Fibroblast of skin of left quadriceps (primary cell): ENCODE data around the gene CACNG7.
A peak's percentile ranks its signal among the peaks of the same experiment; 100 is the strongest.

ENCODE experiments used
- DNase-seq, 2 experiments: peaks; one replicate each; pipeline ENCODE4 v3.0.0-alpha.2; 2013; ENCODE audit warnings: low read depth in 2 of 2

The CACNG7 gene

DNA sequence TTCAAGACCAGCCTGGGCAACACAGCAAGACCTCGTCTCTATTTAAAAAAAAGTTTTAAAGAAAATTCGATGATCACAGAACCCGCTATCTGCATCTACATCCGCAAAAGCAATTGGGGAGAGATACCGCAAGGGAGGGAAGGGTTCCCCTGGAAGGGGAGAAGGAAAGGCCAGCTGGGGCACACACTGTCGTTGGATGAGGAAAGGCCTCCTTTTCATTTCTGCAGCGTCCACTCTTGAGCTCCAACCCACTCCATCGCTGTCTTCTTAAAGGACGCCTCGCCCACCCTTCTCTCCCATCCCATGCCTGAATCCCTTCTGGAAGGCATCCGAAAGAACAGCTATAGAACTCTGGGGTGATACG is 30.3 kb upstream of the CACNG7 start:
- no peak for DNase-seq

DNA sequence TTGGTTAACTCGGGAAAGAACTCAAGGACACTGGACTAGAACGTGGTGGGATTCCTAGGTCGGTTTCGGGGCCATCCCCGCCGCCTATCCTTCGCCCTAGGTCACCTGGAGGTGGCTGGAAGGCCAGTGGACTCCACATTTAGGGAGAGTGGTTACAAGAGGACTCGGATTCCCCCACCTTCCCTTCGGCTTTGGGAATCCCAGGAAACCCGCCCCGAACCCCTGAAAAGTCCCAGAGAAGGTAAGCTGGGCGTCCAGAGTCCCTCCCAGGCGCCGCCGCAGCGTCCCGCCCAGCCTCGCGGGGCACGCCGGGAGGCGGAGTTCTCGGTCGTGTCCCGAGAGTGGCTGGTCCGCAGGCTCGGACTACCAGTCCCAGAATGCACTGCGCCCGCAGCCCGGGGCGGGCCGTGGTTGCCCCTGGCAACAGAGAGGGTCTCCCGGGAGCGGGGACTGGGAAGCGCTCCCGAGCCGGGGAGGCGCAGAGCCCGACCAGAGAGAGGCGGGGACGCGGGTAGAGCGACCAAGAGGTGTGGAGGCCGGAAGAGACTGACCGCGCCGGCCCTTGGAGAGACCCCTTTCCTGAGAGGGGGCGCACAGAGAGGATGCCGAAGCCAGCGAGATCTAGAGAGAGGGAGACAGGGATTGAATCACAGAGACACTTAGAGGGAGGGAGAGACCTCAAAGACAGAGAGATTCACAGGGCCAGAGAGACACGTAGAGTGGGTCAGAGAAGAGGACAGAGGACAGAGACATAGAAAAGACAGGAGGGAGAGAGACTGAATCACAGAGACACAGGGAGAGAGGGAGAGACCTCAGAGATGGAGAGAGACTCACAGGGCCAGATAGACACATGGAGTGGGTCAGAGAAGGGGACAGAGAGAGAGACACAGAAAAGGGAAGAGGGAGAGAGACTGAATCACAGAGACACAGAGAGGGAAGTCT is 29.7 kb upstream of the CACNG7 start:
- peak; percentile 83 to 85 for DNase-seq

DNA sequence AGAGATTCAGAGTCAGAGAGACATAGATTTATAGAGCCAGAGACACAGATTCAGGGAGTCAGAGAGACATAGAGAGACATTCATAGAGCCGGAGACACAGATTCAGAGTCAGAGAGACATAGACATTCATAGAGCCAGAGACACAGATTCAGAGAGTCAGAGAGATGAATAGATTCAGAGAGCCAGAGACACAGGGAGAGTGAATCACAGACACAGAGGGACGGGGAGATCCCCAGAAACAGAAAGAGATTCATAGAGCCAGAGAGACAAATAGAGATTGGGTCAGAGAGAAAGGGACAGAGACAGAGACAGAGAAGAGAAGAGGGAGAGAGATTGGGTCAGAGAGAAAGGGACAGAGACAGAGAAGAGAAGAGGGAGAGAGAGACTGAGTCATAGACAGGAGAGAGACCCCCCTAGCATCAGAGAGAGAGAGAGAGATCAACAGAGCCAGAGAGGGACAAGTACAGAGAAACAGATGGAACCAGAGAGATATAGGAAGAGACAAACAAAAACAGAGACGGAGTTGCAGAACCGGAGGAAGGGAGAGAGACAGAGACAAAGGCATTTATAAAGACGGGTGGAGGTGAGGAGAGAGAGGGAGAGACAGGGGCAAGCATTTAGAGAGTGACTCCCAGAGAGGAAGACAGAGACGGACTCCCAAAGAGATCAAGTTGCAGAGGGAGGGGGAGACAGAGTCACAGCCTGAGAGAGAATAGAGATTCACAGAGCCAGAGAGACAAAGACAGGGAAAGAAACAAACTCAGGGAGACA is 28.2 kb upstream of the CACNG7 start:
- DNase-seq = no peak

DNA sequence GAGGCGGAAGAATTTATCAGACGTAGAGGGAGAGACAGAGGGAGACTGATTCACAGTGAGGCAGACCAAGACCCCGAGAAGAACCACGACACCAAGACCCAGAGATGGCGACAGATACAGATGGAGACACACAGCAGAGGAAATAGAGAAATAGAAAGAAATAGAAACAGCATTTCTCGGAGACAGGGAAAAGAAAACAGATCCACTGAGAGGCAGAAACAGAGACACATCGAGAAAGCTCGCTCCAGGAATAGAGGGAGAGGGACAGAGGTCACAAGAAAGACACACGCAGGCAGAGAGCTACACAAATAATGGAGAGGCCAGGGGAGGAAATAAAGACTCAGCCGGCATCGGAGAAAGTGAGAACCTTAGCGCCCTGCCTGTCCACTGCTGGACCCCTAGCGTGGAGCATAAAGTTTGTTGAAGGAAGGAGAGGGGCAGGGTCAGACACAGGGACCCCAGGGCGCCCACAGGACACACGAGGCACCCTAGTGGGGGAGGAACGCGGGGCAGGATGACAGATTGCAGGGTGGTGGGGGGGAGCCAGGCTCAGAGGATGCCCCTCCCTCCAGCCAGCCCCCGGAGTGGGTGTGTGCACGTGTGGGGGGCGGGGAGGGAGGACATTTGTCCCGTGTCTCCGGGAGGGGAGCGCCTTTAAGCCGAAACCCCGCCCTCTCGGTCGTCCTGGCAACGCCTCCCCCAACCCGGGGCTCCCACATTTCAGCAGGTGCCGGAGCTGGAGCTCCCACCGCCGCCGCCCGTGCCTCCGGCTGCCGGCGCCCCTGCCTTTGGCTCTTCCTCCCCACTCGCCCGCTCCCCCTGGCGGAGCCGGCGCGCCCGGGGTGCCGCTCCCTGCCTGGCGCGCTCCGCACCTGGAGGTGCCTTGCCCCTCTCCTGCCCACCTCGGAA is 27.3 kb upstream of the CACNG7 start, which contains the start of gene PRKCG:
PRKCG (plus strand) TSS at position 716 of the 909 bp plus-strand sequence. CDS start 298 bp downstream, outside the sequence.
- DNase-seq = no peak

DNA sequence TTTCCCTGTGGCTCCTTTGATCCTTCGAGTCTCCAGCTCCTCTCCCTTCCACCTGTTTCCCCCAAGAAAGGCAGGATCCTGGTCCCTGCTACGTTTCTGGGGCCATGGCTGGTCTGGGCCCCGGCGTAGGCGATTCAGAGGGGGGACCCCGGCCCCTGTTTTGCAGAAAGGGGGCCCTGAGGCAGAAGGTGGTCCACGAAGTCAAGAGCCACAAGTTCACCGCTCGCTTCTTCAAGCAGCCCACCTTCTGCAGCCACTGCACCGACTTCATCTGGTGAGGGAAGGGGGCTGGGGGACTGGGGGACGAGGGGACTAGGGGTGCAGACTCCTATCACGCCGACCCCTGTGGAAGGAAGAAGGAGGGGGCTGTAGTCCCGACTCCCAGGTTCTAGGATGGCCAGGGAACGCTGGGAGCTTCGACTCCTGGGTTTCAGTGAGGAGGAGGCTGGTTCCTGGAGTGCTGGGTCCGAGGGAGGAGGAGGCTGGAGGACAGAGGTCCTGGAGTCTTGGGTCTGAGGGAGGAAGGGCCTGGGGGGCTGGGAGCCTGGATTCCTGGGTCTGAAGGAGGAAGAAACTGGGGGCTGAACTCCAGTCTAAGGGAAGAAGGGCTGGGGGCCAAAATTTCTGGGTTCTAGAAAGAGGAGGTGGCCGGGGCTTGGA is 26.6 kb upstream of the CACNG7 start:
- no peak for DNase-seq

DNA sequence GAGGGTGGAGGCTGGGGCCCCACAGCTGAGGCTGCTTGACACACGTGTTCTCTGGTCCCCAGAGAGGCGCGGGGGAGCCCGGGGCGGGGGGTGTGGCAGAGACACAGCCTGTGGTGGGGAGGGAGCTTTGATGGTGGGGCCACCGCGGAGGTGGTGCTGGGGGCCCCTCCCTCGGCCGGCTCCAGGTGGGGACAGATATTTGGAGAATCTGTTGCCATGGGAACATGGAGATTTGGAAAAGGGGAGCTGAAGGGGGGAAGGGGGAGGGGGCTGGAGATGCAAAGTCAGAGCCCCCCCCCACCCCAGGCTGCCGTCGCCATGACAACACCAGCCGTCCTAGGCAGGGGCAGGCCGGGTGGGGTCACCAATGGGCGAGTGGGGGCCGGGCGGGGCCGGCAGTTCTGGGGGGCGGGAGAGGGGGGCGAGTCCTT is 25.8 kb upstream of the CACNG7 start:
- no peak for DNase-seq

DNA sequence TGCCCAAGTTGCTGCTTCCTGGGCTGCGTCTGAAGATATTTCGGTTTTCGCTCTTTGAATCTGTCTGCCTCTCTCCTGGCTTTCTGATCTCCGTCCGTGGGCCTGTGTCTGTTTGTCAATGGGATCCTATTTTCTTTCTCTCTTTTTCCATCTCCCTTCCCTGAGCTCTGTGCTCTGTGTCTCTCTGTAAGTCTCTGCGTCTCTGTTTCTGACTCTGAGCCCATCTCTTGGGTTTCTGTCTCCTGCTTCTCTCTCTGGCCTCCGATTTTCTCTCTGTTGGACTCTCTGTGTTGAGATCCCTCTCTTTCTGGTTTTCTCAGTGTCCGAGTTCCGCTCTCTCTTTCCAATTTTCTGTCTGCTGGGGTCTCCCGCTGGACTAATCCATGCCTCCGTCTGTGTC is 25.3 kb upstream of the CACNG7 start:
- DNase-seq = no peak

DNA sequence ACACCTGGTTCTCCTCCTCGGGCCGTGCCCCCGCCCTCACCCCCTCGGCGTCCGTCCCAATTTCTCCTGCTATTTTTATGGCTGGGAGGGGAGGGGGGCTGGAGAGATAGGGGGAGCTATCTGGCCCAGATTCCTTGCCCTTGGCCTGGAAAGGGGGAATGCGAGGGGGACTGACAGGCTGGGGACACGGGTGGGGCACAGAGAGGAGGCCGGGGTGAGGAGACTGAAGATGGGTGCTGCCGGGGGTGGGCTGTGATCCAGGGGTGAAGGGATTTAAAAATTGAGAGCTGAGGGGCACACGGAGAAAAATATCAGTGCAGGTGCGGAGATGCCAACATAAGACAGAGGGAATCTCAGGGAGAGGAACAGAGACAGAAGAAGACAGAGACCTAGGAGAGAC is 24.8 kb upstream of the CACNG7 start:
- DNase-seq = no peak

DNA sequence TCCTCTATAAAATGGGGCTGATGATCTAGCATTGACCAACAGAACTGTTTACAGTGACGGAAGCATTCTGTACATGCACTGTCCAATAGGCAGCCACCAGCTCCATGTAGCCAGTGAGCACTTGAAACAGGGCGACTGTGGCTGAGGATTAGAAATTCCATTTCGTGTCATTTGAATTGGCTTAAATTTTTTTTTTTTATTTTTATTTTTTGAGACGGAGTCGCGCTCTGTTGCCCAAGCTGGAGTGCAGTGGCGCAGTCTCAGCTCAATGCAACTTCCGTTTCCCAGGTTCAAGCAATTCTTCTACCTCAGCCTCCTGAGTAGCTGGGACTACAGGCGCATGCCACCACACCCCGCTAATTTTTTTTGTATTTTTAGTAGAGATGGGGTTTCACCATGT is 24.0 kb upstream of the CACNG7 start:
- DNase-seq = no peak

DNA sequence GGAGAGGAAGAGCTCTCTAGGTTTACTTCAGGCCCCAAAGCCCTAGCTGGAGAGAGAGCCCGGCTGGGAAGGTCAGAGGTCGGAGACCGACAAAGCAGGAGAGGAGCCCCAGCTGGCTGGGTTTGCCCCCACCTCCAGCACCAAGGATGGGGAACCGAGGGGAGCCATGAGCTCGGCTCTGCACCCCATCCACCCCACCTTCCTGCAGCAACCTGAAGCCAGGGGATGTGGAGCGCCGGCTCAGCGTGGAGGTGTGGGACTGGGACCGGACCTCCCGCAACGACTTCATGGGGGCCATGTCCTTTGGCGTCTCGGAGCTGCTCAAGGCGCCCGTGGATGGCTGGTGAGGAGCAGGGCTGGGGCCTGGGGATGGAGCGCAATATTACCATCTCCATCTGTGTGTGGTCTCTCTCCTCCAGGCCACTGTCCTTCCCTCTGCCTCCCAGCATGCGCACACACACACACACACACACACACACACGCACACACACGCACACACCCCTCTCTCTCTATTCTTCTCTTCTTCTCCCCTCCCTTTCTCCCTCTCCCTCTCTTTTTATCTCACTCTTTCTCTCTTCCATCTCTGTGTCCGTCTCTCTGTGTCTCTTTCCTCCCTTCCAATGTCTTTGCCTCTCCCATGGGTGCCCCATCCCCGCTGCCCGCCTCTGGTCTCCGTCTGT is 16.6 kb upstream of the CACNG7 start:
- no peak for DNase-seq

DNA sequence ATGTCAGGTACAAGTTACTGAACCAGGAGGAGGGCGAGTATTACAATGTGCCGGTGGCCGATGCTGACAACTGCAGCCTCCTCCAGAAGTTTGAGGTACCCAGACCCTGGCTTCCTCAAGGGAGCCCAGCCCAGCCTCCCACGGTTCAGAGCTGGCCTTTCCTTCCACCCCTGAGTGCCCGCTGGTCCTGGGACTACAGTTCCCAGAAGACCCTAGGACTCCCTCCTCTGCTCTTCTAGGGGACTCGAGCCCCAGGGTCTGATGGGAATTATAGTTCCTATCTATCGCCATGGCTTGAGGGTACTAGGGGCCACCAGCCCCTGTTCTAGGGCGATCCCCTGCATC is 16.1 kb upstream of the CACNG7 start:
- no peak for DNase-seq

DNA sequence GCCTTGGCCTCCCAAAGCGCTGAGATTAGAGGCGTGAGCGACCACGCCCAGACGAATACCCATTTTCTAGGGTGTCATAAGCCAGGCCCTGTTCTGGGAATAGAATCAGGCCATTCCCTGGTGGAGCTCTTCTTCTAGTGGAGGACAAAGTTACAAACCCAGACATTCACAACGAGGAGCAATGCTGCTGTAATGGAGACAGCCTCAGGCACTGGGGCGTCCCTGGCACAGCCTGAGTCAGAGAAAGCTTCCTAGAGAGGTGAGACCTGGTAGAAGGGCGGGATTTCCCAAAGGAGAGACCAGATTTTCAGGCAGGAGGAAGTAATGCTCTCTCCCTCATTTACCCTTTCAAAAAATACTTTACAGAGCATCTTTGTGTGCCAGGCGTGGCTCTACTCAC is 14.4 kb upstream of the CACNG7 start:
- DNase-seq = no peak

DNA sequence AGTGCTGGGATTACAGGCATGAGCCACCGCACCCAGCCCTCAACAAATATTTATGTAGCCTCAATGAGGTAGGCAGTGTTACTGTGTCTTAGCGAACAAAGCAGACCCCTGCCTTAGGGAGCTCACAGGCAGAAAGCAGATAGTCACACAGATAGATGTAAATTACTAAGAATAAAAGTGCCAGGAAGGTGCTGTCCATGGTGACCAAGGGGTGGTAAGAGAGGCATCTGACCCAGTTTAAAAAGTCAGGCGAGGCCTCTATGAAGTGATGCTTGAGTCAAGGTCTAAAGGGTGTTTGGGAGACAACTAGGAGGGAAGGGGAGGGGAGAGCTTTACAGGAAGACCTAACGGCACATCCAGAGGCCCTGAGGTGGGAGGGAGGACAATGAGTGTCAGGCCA is 12.4 kb upstream of the CACNG7 start:
- DNase-seq = no peak

DNA sequence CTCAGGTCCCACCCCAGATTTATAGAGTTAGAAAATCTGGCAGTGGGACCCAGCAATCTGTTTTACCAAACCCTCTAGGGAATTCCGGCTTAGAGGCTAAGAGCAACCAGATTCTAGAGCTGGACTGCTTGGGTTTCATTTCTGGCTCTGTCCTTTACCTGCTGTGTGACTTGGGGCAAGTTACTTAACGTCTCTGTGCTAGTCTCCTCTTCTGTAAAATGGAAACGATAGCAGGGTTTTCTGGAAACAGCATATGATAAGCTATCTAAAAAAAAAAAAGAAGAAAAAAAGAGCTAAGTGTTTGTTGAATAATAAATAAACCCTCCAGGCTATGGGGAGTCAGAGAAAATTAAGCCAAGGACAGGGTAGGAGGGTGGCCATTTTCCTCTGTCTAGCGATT is 11.6 kb upstream of the CACNG7 start:
- DNase-seq = no peak

DNA sequence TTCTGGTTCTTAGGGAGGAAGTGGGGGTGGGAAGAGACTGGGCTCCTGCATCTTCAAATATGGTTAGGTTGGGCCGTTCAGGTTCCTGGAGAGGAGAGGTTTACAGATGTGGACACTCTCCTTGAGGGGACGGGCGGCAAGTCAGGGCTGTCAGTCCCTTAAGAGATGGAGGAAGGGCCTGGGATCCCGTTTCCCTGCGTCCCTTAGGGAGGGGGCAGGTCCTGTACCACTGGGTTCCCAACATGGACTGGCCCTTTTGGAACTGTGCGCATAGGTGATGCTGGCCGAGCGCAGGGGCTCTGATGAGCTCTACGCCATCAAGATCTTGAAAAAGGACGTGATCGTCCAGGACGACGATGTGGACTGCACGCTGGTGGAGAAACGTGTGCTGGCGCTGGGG is 10.9 kb upstream of the CACNG7 start:
- DNase-seq = no peak

DNA sequence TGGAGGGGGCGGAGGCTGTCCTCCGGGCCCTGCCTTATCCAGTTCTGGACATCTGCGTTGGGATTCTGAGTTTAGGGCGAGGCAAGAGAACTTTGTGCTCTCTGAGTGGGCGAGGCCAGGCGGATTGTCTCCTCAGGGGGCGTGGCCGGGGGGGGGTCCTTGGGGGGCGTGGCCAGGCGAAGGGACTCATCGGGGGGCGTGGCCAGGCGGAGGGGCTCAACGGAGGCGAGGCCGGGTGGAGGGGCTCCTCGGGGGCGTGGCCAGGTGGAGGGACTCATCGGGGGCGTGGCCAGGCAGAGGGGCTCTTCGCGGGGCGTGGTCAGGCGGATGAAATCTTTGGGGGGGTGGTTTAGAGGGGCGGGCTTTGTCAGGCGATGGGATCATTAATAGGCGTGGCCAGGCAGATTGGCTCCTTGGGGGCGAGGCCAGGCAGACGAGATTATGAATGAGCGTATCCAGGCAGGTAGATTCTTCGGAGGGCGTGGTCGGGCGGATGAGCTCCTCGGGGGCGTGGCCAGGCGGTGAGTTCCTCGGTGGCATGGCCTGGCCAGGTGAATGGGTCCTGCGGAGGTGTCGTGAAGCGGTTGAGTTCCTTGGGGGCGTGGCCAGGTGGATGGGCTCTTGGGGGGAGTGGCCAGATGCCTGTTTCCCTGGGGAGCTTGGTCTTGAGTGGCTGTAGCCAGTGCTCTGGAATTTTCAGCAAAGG is 10.3 kb upstream of the CACNG7 start:
- DNase-seq = no peak

DNA sequence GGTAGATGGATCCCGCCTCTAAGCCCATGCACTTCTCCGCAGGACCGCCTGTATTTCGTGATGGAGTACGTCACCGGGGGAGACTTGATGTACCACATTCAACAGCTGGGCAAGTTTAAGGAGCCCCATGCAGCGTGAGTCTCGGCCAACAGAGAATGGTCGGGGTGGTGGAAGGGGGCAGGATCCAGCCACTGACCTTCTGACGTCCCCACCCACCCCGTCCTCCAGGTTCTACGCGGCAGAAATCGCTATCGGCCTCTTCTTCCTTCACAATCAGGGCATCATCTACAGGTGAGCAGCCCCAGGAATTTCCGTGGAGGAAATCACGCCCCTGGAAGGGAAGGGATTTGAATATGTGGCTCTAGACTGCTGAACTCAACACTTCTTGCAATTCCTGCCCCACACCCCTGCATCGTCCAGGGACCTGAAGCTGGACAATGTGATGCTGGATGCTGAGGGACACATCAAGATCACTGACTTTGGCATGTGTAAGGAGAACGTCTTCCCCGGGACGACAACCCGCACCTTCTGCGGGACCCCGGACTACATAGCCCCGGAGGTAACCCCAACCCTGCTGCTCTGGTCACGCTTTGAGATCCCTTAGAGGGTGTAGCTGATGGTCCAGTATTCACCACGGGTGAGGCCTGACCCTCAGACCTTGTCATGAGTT is 8.8 kb upstream of the CACNG7 start:
- DNase-seq = no peak

DNA sequence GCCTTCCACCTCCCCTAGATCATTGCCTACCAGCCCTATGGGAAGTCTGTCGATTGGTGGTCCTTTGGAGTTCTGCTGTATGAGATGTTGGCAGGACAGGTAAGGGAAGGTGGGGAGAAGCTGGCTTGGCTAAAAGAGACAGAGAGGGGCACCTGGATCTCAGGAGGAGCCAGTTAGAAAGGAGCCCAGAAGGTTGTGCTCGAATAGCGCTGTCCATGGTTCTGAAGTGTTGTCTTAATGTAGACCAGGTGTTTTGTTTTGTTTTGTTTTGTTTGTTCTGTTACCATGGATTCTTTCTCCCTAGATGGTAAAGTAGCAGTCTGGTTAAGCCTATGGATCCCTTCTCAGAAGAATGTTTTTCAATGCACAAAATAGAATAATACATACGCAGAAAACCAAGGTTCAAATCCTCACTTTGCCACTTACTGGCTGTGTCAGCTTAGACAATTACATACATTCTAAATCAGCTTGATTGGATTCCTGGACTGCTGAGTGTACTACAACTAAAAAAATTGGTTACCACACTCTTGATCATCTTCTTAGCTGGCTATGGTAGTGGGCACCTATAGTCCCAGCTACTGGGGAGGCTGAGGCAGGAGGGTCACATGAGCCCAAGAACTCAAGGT is 5.9 kb upstream of the CACNG7 start:
- no peak for DNase-seq

DNA sequence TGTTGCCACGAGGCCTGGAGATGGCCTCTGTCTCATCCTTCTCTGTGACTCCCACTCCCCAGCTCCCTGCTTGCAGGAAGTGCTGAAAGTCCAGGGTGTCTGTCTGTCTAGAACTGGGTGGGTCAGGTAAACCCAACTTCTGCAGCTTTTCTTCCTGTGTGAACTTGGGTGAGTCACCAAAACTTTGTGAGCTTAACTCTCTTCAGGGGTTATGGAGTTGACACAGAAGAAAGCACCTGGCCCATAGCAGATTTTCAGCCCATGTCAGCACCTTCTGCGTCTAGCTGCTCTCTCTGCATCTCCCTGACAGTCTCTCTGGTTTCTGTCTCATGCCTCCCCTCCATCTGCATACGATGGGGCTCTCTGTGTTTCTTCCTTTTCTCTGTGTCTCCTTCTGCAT is 4.2 kb upstream of the CACNG7 start:
- no peak for DNase-seq
